GM21723 (cell line): ENCODE measurements around the gene GRK1.
"Not testable (repeated sequence)": the region's sequence is repeated elsewhere in the genome, so short reads cannot be mapped to it uniquely, and the experiment has no call there.

Experiments used
- ATAC-seq: cut with Tn5 transposase; IDR thresholded peaks from one replicate; pipeline ENCODE4 v1.9.1; 2021; ENCODE audit warnings: mild to moderate bottlenecking, moderate library complexity; ENCODE audit not compliant: unreplicated experiment

GRK1 gene

GRCh38 chr13:113666951-113667701, at the start of gene GRK1:
Gene GRK1 (plus strand): TSS chr13:113667219. CDS start chr13:113667387, 168 bp downstream.
- no peak for ATAC-seq

DNA sequence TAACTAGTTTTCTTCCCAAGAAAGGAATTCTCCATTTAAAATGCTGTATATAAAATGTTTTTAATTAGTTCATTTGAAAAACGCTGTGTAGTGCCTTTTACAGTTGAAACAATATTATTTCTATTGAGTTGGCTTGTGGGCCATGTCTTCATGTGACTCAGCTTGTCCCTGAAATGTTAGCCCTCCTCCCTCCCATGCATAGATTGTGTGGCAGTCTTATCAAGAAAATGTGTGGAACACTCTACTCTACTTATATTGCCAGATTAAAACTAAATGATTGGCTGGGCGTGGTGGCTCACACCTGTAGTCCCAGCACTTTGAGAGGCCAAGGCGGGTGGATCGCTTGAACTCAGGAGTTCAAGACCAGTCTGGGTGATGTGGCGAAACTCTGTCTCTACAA, 49.1 kb upstream of the GRK1 start:
- ATAC-seq: no peak

DNA sequence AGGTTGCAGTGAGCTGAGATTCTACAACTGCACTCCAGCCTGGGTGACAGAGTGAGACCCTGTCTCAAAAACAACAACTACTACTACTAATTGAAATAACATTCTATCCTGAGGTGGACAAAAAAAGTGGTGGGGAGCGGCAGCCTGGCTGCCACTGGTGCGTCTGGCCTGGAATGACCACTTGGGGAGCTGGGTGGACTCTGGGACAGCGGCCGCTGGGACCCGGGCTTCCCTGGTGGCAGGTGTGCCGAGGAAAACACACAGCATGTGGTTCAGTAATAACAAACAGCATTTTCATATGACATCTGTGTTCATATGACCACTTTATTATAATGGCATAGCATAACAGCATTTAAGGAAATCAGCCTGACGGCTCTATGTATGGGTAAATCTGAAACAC, 48.6 kb upstream of the GRK1 start:
- ATAC-seq: no peak

- no peak for ATAC-seq
These were observed 46.8 kb upstream of the GRK1 start for GRCh38 chr13:113620036-113620796.

DNA sequence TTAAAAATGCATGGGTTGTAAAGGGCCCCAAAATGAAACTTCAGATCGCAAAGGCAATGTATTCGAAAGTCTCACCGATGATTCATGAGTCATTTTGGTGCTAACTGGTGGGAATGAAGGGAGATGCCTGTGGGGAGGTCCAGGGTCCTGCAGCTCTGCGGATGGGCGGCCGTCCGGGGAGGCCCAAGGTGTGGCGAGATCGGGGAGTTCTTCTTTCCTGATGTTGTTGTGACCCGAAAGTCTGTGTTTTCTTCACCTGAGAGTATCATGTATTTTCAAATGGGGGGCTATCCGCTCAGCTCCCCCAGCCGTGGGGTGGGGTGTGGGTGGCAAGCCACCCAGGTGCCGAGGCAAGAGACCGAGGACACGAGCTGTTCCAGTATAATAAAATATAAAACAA, 46.0 kb upstream of the GRK1 start:
- ATAC-seq: no peak

GRCh38 chr13:113621498-113621897, 45.5 kb upstream of the GRK1 start:
- not testable (repeated sequence) for ATAC-seq

DNA sequence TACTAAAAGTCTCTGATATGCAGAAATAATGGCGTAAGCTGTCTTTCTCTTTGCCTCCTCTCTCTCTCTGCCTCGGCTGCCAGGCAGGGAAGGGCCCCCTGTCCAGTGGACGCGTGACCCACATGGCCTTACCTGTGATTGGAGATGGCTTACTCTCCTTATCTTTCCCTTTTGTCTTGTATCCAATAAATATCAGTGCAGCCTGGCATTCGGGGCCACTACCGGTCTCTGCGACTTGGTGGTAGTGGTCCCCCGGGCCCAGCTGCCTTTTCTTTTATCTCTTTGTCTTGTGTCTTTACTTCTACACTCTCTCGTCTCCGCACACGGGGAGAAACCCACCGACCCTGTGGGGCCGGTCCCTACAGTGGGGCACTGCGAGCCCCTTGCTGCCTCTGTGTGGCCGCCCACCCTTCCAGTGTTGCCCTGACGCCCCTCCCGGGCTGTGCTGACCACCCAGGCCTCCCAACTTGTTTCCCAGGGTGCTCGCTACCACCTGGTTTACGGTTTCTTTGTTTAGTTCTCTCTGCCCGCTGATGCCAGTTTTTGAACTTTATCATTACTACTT, 45.0 kb upstream of the GRK1 start:
- not testable (repeated sequence) for ATAC-seq

GRCh38 chr13:113622791-113623490, 44.1 kb upstream of the GRK1 start:
- ATAC-seq: no peak

- ATAC-seq: no peak
These were observed 43.4 kb upstream of the GRK1 start for GRCh38 chr13:113623491-113624234.

GRCh38 chr13:113624235-113624587, 42.8 kb upstream of the GRK1 start:
- no peak for ATAC-seq

- ATAC-seq: not testable (repeated sequence)
These were observed 42.2 kb upstream of the GRK1 start for GRCh38 chr13:113624640-113625304.

- no peak for ATAC-seq
These were observed 40.9 kb upstream of the GRK1 start for GRCh38 chr13:113625965-113626721.

DNA sequence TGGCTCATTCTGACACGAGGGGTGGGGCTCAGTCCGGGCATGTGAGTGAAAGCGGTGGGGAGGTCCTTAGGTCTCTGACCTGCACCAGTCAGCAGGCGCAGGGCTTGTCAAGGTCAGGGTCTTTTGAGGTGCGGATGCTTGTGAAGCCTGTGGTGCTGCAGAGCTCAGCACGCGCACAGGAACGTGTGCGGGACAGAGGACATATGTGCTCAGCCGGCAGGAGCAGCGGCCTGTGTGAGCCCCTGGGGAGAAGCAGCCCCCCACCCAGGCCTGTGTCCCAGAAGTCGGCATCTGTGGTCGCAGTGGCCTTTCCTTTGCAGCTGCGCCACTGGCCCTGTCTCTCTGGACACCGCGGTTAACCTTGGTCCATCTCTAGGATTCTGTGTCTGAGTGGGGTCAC, 39.9 kb upstream of the GRK1 start:
- ATAC-seq: no peak

- ATAC-seq: no peak
These were observed 38.4 kb upstream of the GRK1 start for GRCh38 chr13:113628291-113629270.

DNA sequence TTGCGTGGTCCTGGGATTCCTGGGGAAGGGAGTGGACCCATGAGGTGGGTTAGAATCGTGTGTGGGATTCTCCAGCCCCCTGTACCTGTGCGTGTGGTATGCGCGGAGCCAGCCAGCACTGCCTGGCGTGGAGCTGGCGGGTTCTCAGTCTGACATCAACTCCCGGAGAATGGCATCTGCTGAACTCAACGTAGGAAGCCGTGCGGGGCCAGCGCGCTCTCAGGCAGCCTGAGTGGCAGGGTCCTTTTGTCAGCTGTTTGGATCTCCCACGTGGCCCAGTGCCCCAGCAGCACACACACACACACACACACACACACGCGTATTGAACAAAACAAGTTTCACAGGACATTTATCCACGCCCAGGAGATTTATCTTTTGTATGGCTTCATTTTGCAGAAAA, 37.2 kb upstream of the GRK1 start:
- ATAC-seq: no peak

GRCh38 chr13:113630296-113630695, 36.7 kb upstream of the GRK1 start:
- ATAC-seq: no peak

DNA sequence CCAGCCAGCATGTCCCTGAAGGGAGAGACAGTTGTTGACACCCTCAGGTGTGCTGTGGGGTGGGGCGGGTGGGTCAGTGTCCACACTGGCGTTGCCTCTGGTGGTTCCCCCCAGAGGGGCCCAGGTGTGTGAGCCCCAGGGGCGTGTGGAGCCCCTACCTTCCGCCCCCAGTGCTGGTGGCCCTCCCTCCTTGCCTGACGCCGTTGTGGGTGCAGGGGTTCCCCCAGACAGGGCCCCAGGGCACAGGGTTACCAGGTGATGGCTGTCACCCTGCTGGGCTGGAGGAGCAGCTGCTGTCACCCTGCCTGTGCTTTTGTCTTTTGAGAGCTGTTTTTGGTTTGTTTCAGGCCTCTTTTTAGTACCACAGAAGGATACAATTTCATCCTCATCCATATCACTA, 36.2 kb upstream of the GRK1 start:
- no peak for ATAC-seq

- ATAC-seq: no peak
These were observed 35.5 kb upstream of the GRK1 start for GRCh38 chr13:113631341-113632095.
